GM19351 (cell line): Measurements from ENCODE around the gene SC5D.

Experiments
- ATAC-seq: cut with Tn5 transposase; IDR thresholded peaks from one replicate; pipeline ENCODE4 v1.9.1; 2021; ENCODE audit warnings: mild to moderate bottlenecking, moderate library complexity; ENCODE audit not compliant: unreplicated experiment

SC5D gene

GRCh38 chr11:121292495-121293287 is at the start of gene SC5D:
Gene SC5D (plus strand): TSS chr11:121292771. CDS start chr11:121303376, 10,605 bp downstream.
- ATAC-seq, result peak; percentile 94

DNA sequence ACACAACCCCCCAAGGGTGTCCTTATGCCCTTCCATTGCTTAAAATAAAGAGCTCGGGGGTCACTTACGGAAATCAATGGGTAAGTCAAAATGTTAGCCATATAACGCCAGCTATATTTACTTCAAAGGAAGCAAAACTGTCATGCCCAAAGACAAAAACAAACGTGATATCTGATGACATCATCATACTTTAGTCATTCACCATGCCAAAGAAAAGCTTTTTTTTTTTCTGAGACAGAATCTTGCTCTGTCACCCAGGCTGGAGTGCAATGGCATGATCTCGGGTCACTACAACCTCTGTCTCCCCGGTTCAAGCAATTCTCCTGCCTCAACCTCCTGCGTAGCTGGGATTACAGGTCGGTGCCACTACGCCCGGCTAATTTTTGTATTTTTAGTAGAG is 47.7 kb upstream of the SC5D start:
- no peak for ATAC-seq

DNA sequence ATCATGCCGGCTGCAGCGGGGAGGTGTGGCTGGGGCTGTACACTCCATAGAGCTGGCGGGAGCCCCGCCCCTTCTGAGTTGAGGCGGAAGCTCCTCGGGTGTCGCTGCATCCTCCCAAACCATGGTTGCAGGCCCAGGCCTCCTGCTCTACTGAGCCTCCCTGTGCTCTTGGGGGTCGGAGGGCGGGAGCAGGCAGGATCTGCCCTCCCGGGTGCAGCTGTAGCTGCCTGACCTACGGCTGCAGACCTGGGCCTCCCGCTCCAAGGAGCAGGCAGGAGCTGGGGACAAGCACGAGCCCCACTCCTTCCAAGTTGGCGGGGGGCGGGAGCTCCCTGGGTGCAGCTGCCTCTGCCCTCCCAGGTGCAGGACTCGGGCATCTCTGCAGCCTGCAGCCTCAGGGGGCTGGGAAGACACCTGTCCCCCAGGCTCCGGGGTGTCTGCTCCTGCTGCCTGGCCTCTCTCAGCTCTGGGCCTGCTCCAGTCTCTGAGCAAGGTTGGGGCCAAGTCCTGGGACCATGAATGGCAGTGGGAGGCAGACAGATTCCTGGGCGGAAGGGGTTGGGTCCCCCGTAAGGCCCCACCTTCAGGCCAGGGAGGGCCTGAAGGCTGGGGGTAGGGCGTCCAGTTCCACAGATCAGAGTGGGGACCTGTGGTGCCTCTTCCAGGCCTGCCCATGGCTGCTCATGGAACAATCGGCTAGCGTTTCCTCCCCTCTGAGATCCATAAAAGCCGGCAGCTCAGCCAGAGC is 46.4 kb upstream of the SC5D start:
- ATAC-seq, result no peak

DNA sequence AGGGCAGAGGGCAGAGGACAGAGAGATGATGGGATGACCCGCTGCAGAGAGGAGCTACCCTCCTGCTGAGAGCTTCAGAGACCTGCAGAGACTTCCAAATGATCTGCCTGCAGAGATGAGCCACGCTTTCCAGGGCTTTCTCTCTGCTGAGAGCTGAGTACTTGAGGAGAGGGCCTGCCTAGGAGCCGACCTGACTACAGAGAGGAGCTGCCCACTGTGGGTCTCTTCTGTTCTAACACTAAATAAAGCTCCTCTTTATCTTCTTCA is 45.9 kb upstream of the SC5D start:
- ATAC-seq, result no peak

DNA sequence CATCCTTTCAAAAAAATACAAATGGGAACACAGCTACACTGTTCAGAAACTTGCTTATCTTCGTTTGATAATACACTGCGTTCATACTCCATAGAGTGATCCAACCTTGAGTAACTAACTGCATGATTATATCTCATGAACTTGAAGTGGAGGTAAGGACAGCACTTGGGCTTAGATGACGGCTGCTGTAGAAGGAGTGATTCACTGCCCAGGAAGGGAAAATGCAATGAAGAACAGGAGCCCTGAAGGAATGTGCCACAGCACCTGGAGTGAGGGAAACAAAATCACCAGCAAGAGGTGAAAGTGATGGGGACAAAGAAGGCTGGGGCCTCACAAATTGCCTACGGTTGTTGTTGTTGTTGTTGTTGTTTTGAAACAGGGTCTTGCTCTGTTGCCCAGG is 44.1 kb upstream of the SC5D start:
- no peak for ATAC-seq

- peak; percentile 56 for ATAC-seq
These were observed 43.4 kb upstream of the SC5D start for GRCh38 chr11:121249039-121249663.

GRCh38 chr11:121250843-121251242 is 41.7 kb upstream of the SC5D start:
- no peak for ATAC-seq

DNA sequence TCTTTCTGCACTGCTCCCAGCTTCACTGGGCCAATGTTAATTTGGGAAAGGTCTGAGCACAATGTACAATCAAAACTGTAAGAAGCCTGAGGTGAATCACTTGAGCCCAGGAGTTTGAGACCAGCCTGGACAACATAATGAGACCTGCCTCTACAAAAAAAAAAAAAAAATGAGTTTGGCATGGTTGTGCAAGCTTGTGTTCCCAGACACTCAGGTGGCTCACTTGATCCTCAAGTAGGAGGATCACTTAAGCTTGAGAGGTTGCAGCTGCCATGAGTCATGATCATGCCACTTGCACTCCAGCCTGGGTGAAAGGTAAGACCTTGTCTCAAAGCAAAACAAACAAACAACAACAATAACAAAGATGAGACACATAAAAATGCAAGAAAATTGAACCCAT is 38.6 kb upstream of the SC5D start:
- no peak for ATAC-seq

GRCh38 chr11:121254756-121255155 is 37.8 kb upstream of the SC5D start:
- no peak for ATAC-seq

DNA sequence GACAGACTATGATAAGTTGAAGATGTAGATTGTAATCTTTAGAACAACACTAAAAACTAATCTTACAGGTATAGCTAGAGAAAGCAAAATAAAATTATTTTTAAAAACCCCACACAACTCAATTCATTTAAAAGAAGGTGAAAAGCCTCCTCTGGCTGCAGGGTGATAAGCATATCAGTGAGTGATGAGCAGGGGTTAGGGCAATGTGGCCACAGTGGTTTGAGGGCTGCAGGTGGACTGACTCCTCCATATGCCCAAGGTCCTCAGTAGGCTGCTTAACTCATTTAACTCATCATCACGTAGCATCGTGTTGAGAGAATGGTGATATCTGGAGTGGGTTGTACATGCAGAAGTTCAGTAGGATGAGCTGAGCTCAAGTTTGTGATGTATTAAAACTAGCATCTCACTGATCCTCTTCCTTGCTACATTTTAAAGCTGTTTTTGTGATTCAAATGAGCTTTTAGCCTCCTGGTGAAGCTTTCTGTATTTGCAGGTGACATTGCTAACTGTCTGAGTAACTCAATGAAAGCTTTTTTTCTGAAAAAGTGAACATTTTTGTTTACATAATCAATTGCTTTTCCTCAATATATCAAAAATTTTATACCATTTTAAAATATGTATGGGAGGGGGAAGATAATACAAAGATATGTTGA is 37.0 kb upstream of the SC5D start:
- ATAC-seq, result no peak

DNA sequence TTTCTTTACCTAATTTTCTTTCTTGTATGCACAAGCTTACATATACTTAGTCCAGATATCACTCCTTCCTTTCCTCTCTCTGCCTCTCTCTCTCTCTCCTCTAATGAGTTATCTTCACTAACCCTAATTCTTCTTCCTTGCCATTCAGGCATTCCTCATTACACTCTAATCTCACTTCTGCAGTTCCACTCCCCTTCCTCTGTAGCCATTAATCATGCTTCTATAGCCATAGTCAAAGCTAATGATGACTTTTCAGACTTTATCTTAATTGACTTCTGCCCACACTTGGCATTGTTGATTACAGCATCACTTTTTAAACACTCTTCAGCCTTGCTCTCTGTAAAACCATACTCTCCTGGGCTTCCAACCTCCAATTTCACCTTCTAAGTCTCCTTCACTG is 35.3 kb upstream of the SC5D start:
- no peak for ATAC-seq

DNA sequence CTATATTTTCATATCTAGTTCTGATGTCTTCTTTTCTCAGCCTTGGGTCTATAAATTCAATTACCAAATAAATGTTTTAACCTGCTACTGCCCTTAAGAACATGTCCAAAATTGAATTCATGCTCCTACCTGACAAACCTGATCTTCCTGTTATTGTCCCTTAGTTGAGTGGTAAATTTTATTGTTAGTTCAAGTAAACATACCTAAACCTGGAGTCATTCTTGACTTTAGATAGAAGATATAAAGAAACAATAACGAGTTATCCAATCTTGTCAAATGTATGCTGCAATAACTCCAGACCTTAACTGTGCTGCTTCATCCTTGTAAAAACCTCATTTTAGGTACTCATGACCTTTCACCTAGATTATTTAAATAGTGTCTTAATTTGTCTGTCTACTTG is 34.6 kb upstream of the SC5D start:
- ATAC-seq, result no peak

GRCh38 chr11:121265586-121265985 is 27.0 kb upstream of the SC5D start:
- no peak for ATAC-seq

- no peak for ATAC-seq
These were observed 24.0 kb upstream of the SC5D start for GRCh38 chr11:121268581-121268980.

GRCh38 chr11:121270001-121270678 is 22.4 kb upstream of the SC5D start:
- ATAC-seq, result no peak

DNA sequence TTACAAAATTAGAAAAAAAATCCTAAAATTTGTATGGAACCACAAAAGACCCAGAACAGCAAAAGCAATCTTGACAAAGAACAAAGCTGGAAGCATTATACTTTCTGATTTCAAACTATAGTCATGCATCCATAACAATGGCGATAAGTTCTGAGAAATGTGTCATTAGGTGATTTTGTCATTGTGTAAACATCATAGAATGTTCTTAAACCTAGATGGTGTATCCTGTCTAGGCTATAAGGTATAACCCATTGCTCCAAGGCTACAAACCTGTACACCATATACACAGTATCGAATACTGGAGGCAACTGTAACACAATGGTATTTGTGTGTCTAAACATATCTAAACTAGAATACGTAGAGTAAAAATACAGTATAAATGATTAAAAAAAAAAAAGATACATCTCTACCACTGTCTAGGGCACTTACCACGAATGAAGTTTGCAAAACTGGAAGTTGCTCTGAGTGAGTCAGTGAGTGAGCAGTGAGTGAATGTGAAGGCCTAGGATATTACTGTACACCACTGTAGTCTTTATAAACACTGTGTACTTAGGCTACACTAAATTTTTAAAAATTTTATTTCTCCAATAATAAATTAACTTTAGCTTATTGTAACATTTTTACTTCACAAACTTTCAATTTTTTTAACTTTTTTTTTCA is 18.1 kb upstream of the SC5D start:
- ATAC-seq, result no peak

DNA sequence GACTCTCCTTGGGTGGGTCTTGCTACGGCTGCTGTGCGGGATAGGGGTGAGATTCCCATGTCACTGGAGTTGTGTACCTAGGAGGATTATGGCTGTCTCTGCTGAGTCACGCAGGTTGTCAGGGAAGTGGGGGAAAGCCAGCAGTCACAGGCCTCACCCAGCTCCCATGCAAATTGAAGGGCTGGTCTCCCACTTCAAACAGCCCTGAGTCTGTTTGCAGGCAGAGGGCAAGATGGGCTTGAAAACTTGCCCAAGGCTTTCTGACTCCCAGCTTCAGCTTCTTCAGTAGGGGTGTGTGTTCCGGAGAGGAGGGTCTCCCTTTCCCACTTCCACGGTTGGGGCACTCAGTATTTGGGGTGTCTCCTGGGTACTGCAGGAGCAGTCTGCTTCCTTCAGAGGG is 10.9 kb upstream of the SC5D start:
- no peak for ATAC-seq

DNA sequence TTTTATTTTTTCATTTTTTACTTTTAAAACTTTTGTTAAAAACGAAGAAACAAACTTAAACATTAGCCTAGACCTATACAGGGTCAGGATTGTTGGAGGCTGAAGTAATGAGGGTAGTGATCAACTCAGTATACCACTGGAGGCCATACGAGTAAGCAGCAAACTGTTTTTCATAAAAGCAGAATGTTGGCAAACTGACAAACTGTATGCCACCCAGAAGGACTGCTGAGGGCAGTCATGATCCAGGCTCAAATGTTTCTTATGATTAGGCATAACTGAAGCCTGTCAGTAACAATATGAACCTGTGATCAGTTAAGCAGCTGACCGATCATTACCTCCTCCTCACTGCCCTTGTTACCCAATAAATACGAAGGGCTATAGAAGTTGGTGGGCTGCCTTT is 10.2 kb upstream of the SC5D start:
- ATAC-seq, result no peak

GRCh38 chr11:121282886-121283502 is 9.6 kb upstream of the SC5D start:
- peak; percentile 88 for ATAC-seq

DNA sequence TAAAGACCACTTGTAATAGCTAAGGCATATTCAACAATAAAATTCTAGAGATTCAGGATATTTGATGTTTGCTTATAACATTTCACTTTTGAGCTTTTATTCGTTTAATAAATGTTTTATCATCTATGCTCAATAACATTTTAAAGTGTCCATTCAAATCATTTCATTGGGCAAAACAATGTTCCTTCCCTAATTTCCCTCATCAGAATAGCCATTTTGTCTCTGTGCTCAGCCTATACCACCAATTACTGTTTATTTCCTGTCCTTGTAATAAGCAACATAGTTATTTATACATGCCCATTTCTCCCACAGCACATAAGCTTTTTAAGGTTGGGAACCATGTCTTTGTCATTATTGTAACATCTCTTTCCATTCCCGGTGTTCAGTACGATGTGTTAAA is 1.3 kb upstream of the SC5D start:
- no peak for ATAC-seq
